ENCODE data around the gene L3MBTL1. TPM values are rescaled to one million over a fixed set of nuclear protein-coding genes. Genes with fewer than 3 reads are reported as not detected.
A peak's percentile ranks its signal among the peaks of the same experiment; 100 is the strongest.

The L3MBTL1 gene
- total RNA-seq, 6 experiments from 2014 or later = 1.2 to 3.2 (median 2.4) TPM

GRCh38 chr20:43544501-43544900 is 37.0 kb downstream of the L3MBTL1 start:
- no peaks in the 10 kb centered on the region for H3K27me3 ChIP-seq
- 81% methylated on average over 3 of the region's 9 CpGs for WGBS (ENCODE audit: insufficient coverage, low coverage, low lambda C conversion rate, missing lambda C conversion rate)
- TF ChIP-seq POLR2A (IDR thresholded peaks at IDR 0.05) (no peak), CTCF (IDR thresholded peaks at IDR 0.05) (no peak)
- DNase-seq (no peak), ATAC-seq (no peak)
- no peaks in the 10 kb centered on the region for H3K36me3 ChIP-seq
- H3K4me3 ChIP-seq = no peak overlapping the region
- no peak overlapping the region for H3K27ac ChIP-seq
- no peaks in the 10 kb centered on the region for H3K9me3 ChIP-seq
- intact Hi-C loops (cut with DNase I) = loop anchor here in 1 of 2 donors (10.0 kb wide), 1 partner anchor 120 kb away; the partner anchor contains the start of gene MYBL2
- peaks cover 0 to 24% (median 6%) of the 10 kb centered on the region in 4 donors for H3K4me1 ChIP-seq

- TF ChIP-seq CTCF (IDR thresholded peaks at IDR 0.05) (no peak), POLR2A (IDR thresholded peaks at IDR 0.05) (no peak)
- Histone ChIP-seq H3K4me3 (no peak overlapping the region), H3K27me3 (no peaks in the 10 kb centered on the region), H3K27ac (no peak overlapping the region), H3K36me3 (no peaks in the 10 kb centered on the region), H3K9me3 (no peaks in the 10 kb centered on the region), H3K4me1 (peaks cover 0 to 35% (median 13%) of the 10 kb centered on the region in 4 donors)
- WGBS (ENCODE audit: insufficient coverage, low coverage, low lambda C conversion rate, missing lambda C conversion rate) = 91% methylated on average over 2 of the region's 4 CpGs
- DNase-seq (no peak), ATAC-seq (no peak)
- intact Hi-C loops (cut with DNase I) = loop anchor here in 1 of 2 donors (10.0 kb wide), 1 partner anchor 119 kb away; the partner anchor contains the start of gene MYBL2
These were observed 38.5 kb downstream of the L3MBTL1 start for GRCh38 chr20:43545837-43546578.

GRCh38 chr20:43548273-43548880 is 40.9 kb downstream of the L3MBTL1 start:
- no peak overlapping the region for H3K27ac ChIP-seq
- 67% methylated on average over 5 of the region's 5 CpGs for WGBS (ENCODE audit: insufficient coverage, low coverage, low lambda C conversion rate, missing lambda C conversion rate)
- H3K4me3 ChIP-seq = no peak overlapping the region
- intact Hi-C loops (cut with DNase I) = loop anchor here in 1 of 2 donors (10.0 kb wide), 1 partner anchor 116 kb away; the partner anchor contains the start of gene MYBL2
- DNase-seq (no peak), ATAC-seq (no peak)
- no peaks in the 10 kb centered on the region for H3K9me3 ChIP-seq
- no peak for TF ChIP-seq POLR2A (IDR thresholded peaks at IDR 0.05)
- TF ChIP-seq CTCF (IDR thresholded peaks at IDR 0.05) = no peak
- H3K4me1 ChIP-seq = peaks cover 0 to 46% (median 16%) of the 10 kb centered on the region in 4 donors
- H3K36me3 ChIP-seq = no peaks in the 10 kb centered on the region
- H3K27me3 ChIP-seq = no peaks in the 10 kb centered on the region

DNA sequence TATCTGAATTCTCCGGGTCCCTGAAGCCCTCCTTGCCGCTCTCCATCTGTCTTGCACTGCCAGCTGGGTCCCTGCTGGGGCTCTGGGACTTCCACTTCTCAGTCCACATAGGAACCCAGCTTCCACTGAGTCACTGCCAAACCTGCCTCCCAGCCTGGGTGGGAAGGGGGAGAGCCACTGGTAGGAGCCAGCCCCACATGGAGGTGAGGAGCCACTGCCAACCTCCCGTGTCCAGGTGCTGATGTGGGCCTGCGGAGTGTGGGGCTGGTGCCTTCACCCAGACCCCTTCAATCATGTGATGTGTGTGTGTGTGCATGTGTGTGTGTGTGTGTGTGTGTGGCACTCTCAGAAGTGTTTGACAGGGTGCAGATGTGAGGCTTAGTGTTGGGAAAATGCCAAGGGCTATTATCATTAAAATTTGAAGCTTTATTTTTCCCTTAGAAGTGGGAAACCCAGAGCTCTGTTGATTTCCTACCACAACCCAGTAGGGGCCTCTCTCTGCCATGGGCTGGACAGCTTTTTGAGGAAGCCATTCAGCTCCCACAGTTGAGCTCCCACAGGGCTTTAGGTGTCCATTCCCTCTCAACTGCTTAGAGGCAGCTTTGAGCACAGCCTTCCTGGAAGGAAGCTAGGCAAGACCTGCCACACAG is 42.0 kb downstream of the L3MBTL1 start:
- Histone ChIP-seq H3K27ac (peak overlapping the region in 1 of 3 donors; percentile 49), H3K4me1 (peaks cover 0 to 46% (median 16%) of the 10 kb centered on the region in 4 donors), H3K27me3 (no peaks in the 10 kb centered on the region), H3K36me3 (no peaks in the 10 kb centered on the region), H3K4me3 (no peak overlapping the region), H3K9me3 (no peaks in the 10 kb centered on the region)
- ATAC-seq (peak in 3 of 4 donors; percentile 17 to 24 (median 21)), DNase-seq (no peak)
- 100% methylated on average over 1 of the region's 4 CpGs for WGBS (ENCODE audit: insufficient coverage, low coverage, low lambda C conversion rate, missing lambda C conversion rate)
- TF ChIP-seq CTCF (IDR thresholded peaks at IDR 0.05) (no peak), POLR2A (IDR thresholded peaks at IDR 0.05) (no peak)
- intact Hi-C loops (cut with DNase I) = loop anchor here in 1 of 2 donors (10.0 kb wide), 1 partner anchor 115 kb away; the partner anchor contains the start of gene MYBL2

Measured in right lobe of liver (tissue), 6 donors.